KBM-7 (cell line): ENCODE data around the gene CCDC8.
"Not testable (repeated sequence)": the region's sequence is repeated elsewhere in the genome, so short reads cannot be mapped to it uniquely, and the experiment has no call there.

ENCODE experiments used
- DNase-seq: peaks from one replicate; pipeline ENCODE4 v3.0.0-alpha.2; 2015
- in situ Hi-C: fragments of 300-500 bp; cut with MboI; formaldehyde crosslinking; loops from 2 replicates; pipeline ENCODE4 v1.14.3; 2020; ENCODE audit warnings: low sequenced_read_pairs, low pct_unique_long_range_greater_than_20kb, mixed read lengths

Gene CCDC8

GRCh38 chr19:46407856-46408663 is 5.3 kb downstream of the CCDC8 start:
- in situ Hi-C loops = no loop called here
- DNase-seq = no peak

GRCh38 chr19:46406976-46407375 is 6.4 kb downstream of the CCDC8 start:
- in situ Hi-C loops = no loop called here
- no peak for DNase-seq

- in situ Hi-C loops = no loop called here
- DNase-seq = no peak
Measured at GRCh38 chr19:46404753-46405468, 8.5 kb downstream of the CCDC8 start.

GRCh38 chr19:46404055-46404752 is 9.2 kb downstream of the CCDC8 start:
- peak; percentile 69 for DNase-seq
- in situ Hi-C loops = no loop called here

GRCh38 chr19:46402725-46403124 is 10.6 kb downstream of the CCDC8 start:
- in situ Hi-C loops = no loop called here
- no peak for DNase-seq

DNA sequence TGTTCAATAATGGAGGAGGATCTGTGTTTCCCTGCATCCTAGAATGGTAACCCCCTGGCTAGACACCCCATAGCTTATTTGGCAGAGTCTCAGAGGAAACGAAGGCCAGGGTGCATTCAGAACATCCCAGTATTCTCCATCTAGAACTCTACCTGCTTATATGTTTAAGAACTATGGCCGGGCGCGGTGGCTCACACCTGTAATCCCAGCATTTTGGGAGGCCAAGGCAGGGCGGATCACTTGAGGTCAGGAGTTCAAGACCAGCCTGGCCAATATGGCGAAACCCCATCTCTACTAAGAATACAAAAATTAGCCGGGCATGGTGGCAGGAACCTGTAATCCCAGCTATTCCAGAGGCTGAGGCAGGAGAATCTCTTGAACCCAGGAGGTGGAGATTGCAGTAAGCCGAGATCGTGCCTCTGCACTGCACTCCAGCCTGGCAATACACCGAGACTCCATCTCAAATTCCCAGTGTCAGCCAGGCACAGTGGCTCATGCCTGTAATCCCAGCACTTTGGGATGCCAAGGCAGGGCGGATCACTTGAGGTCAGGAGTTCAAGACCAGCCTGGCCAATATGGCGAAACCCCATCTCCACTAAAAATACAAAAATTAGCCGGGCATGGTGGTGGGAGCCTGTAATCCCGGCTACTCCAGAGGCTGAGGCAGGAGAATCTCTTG is 15.4 kb downstream of the CCDC8 start:
- DNase-seq = not testable (repeated sequence)
- in situ Hi-C loops = loop anchor here (10.0 kb wide), 1 partner anchor 97 kb away; the partner anchor contains the start of gene PNMA8B

DNA sequence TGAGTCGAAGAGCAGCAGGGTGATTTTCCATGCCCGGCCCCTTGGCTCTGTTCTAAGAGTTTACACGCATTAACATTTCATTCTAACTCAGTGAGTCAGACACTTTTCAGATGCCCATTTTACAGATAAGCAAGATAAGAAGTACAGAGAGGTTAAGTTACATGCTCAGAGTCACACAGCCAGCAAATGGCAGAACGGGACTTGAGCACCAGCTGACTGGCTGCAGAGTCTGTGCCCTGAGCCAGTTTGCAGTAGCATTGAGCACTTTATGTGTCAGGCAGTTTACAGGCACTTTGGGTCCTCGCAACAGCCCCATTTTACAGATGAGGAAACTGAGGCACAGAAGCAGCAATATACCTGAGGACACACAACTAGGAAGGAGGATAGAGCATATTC is 19.0 kb downstream of the CCDC8 start:
- DNase-seq = no peak
- in situ Hi-C loops = loop anchor here (10.0 kb wide), 1 partner anchor 100 kb away; the partner anchor contains the start of gene PNMA8B

- DNase-seq = no peak
- in situ Hi-C loops = loop anchor here (10.0 kb wide), 1 partner anchor 101 kb away; the partner anchor contains the start of gene PNMA8B
Measured at GRCh38 chr19:46393456-46394401, 19.6 kb downstream of the CCDC8 start.

GRCh38 chr19:46392837-46393236 is 20.5 kb downstream of the CCDC8 start:
- no peak for DNase-seq
- in situ Hi-C loops = loop anchor here (10.0 kb wide), 1 partner anchor 102 kb away; the partner anchor contains the start of gene PNMA8B

DNA sequence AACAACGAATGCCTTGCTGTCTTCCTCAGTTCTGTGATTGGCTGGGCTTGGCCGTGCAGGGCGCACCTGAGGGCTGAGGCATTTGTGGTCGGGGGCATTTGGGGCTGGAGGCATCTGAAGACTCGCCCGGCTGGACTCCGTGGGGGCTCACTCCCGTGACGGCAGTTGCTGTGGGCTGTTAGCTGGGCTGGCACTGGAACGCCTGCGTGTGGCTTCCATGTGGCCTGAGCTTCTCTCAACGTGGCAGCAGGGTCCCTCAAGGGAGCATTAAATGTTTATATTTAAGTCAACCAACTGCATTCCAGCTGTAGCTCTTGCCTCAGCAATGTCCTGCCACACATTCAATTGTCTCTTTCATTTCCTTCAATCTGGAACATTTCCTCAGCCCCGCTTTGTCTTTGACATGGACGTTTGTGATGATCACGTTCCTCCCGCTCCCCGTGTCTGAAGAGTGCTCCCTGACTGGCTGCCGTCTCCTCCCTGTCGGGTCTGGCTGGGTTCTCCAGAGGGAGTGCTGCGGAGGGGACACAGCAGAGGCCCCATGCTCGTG is 21.0 kb downstream of the CCDC8 start:
- DNase-seq = no peak
- in situ Hi-C loops = loop anchor here (10.0 kb wide), 1 partner anchor 102 kb away; the partner anchor contains the start of gene PNMA8B

GRCh38 chr19:46391296-46392251 is 21.8 kb downstream of the CCDC8 start:
- in situ Hi-C loops = loop anchor here (10.0 kb wide), 1 partner anchor 103 kb away; the partner anchor contains the start of gene PNMA8B
- DNase-seq = no peak

- DNase-seq = no peak
- in situ Hi-C loops = loop anchor here (10.0 kb wide), 1 partner anchor 104 kb away; the partner anchor contains the start of gene PNMA8B
Measured at GRCh38 chr19:46390866-46391265, 22.5 kb downstream of the CCDC8 start.

- in situ Hi-C loops = loop anchor here (10.0 kb wide), 1 partner anchor 105 kb away; the partner anchor contains the start of gene PNMA8B
- no peak for DNase-seq
Measured at GRCh38 chr19:46390121-46390858, 23.1 kb downstream of the CCDC8 start.

GRCh38 chr19:46388311-46389095 is 24.9 kb downstream of the CCDC8 start:
- in situ Hi-C loops = no loop called here
- no peak for DNase-seq

DNA sequence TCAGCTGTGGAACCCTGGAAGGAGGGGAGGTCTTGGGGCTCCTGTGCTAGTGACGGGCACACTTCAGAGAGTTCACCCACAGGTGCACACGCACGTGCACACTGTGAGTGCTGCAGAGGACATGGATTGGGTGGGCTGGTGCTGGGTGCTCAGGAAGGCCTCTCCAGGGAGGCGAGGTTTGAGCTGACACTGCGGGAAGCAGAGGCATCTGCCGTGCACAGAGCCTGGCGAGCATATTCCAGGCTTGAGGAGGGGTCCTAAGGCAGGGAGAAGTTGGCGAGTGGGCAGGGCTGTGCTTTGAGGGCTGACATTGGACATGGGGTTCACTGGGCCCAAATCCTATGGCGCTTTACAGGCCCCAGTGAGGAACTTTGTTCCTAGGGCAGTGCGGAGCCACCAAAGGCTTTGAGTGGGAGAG is 25.6 kb downstream of the CCDC8 start:
- in situ Hi-C loops = no loop called here
- no peak for DNase-seq
